HEK293T (cell line): ENCODE results near the gene CCDC9.

ENCODE experiments used
- BHLHE40 ChIP-seq: fragments of 450-650 bp; IDR thresholded peaks from 2 replicates; pipeline ENCODE4 v1.6.1; 2016; ENCODE audit warnings: mild to moderate bottlenecking, moderate library complexity, borderline replicate concordance
- ELF4 ChIP-seq: fragments of 450-650 bp; IDR thresholded peaks from 2 replicates; pipeline ENCODE4 v1.6.1; 2017; ENCODE audit warnings: antibody characterized with exemption
- FOXK2 ChIP-seq: fragments of 450-650 bp; IDR thresholded peaks from 2 replicates; pipeline ENCODE4 v1.6.1; 2016; ENCODE audit warnings: mild to moderate bottlenecking
- FOXM1 ChIP-seq: fragments of 450-650 bp; IDR thresholded peaks from 2 replicates; pipeline ENCODE4 v1.6.1; 2017; ENCODE audit warnings: mild to moderate bottlenecking, borderline replicate concordance
- PKNOX1 ChIP-seq: fragments of 450-650 bp; IDR thresholded peaks from 2 replicates; pipeline ENCODE4 v1.6.1; 2016

GRCh38 chr19:47239610-47240296 is 16.6 kb upstream of the CCDC9 start:
- TF ChIP-seq FOXK2 (no peak), BHLHE40 (no peak), PKNOX1 (no peak), ELF4 (no peak), FOXM1 (no peak)
